Activated naive CD8-positive, alpha-beta T cell treated with anti-CD3 and anti-CD28 coated beads, Interleukin-2, amount 50 U/mL, for 24 hours (primary cell): Measurements from ENCODE around the gene PHACTR1.

Experiments
- ATAC-seq: fragments of 150-1000 bp; cut with Tn5 transposase; one replicate; pipeline ENCODE4 v1.10.0; 2021
- DNase-seq: peaks from one replicate; pipeline ENCODE4 v3.0.0; 2021
- H3K27ac Mint-ChIP-seq: one replicate; pipeline ENCODE4 v1.8.0; 2021; ENCODE audit warnings: mild to moderate bottlenecking, mixed read lengths
- H3K27me3 Mint-ChIP-seq: one replicate; pipeline ENCODE4 v1.8.0; 2021; ENCODE audit warnings: mixed read lengths
- H3K36me3 Mint-ChIP-seq: one replicate; pipeline ENCODE4 v1.8.0; 2021; ENCODE audit warnings: low read depth, mixed read lengths
- H3K4me1 Mint-ChIP-seq: one replicate; pipeline ENCODE4 v1.8.0; 2021; ENCODE audit warnings: mixed read lengths
- H3K4me3 Mint-ChIP-seq: one replicate; pipeline ENCODE4 v1.8.0; 2021; ENCODE audit warnings: mild to moderate bottlenecking, moderate library complexity, mixed read lengths
- H3K9me3 Mint-ChIP-seq: one replicate; pipeline ENCODE4 v1.8.0; 2021; ENCODE audit warnings: mixed read lengths

Gene PHACTR1

GRCh38 chr6:13328875-13329183, 612.3 kb downstream of the PHACTR1 start:
- H3K4me3 Mint-ChIP-seq = peak overlapping the region; percentile 90

GRCh38 chr6:13331516-13332348, 615.2 kb downstream of the PHACTR1 start:
- Mint-ChIP-seq H3K36me3 (no peaks in the 10 kb centered on the region), H3K27ac (no peak overlapping the region), H3K27me3 (no peaks in the 10 kb centered on the region), H3K4me3 (no peak overlapping the region), H3K9me3 (no peaks in the 10 kb centered on the region), H3K4me1 (peaks cover 31% of the 10 kb centered on the region)
- no peak for DNase-seq
- no peak for ATAC-seq

More at GRCh38 chr6:13328875-13329183, 612.3 kb downstream of the PHACTR1 start:
- Mint-ChIP-seq H3K9me3 (no peaks in the 10 kb centered on the region), H3K4me1 (peaks cover 27% of the 10 kb centered on the region), H3K27me3 (no peaks in the 10 kb centered on the region), H3K27ac (peak overlapping the region; percentile 88), H3K36me3 (peaks cover 15% of the 10 kb centered on the region)
- DNase-seq (no peak), ATAC-seq (no peak)

- Mint-ChIP-seq H3K9me3 (no peaks in the 10 kb centered on the region), H3K4me1 (peaks cover 28% of the 10 kb centered on the region), H3K36me3 (no peaks in the 10 kb centered on the region), H3K27ac (no peak overlapping the region), H3K27me3 (no peaks in the 10 kb centered on the region), H3K4me3 (no peak overlapping the region)
- ATAC-seq (no peak), DNase-seq (no peak)
Measured at GRCh38 chr6:13332349-13332706, 615.8 kb downstream of the PHACTR1 start.

GRCh38 chr6:13334953-13335352, 618.4 kb downstream of the PHACTR1 start:
- no peak for DNase-seq
- H3K36me3 Mint-ChIP-seq = no peaks in the 10 kb centered on the region
- peak; percentile 20 for ATAC-seq
- no peaks in the 10 kb centered on the region for H3K27me3 Mint-ChIP-seq
- no peak overlapping the region for H3K27ac Mint-ChIP-seq
- H3K9me3 Mint-ChIP-seq = no peaks in the 10 kb centered on the region
- H3K4me3 Mint-ChIP-seq = no peak overlapping the region
- peaks cover 23% of the 10 kb centered on the region for H3K4me1 Mint-ChIP-seq

GRCh38 chr6:13336553-13336952, 620.0 kb downstream of the PHACTR1 start:
- no peaks in the 10 kb centered on the region for H3K27me3 Mint-ChIP-seq

GRCh38 chr6:13338038-13338437, 621.5 kb downstream of the PHACTR1 start:
- H3K27me3 Mint-ChIP-seq = no peaks in the 10 kb centered on the region
- H3K4me3 Mint-ChIP-seq = no peak overlapping the region
- H3K36me3 Mint-ChIP-seq = no peaks in the 10 kb centered on the region
- H3K4me1 Mint-ChIP-seq = peaks cover 27% of the 10 kb centered on the region
- H3K9me3 Mint-ChIP-seq = peaks cover 12% of the 10 kb centered on the region
- no peak for ATAC-seq
- peak overlapping the region; percentile 29 for H3K27ac Mint-ChIP-seq
- no peak for DNase-seq

More at GRCh38 chr6:13336553-13336952, 620.0 kb downstream of the PHACTR1 start:
- no peak overlapping the region for H3K4me3 Mint-ChIP-seq
- H3K4me1 Mint-ChIP-seq = peaks cover 29% of the 10 kb centered on the region
- peak; percentile 57 for ATAC-seq
- DNase-seq = peak; percentile 87
- no peaks in the 10 kb centered on the region for H3K36me3 Mint-ChIP-seq
- no peak overlapping the region for H3K27ac Mint-ChIP-seq
- H3K9me3 Mint-ChIP-seq = no peaks in the 10 kb centered on the region
